Myocyte (in vitro differentiated cells): ENCODE results near the gene CXCL16. TPM values are rescaled to one million over a fixed set of nuclear protein-coding genes. Genes with fewer than 3 reads are reported as not detected.
"Not testable (repeated sequence)": the region's sequence is repeated elsewhere in the genome, so short reads cannot be mapped to it uniquely, and the experiment has no call there.

Experiments used
- DNase-seq: peaks from one replicate; pipeline ENCODE4 v3.0.0-alpha.2; 2012; ENCODE audit warnings: low read depth
- total RNA-seq: library from RNA; depleted of rRNA; stranded (reverse); fragments of >200 nt; gene quantifications from 2 replicates; pipeline ENCODE4 v1.2.3, GENCODE V29; 2014

CXCL16 gene
- total RNA-seq, 1 donor from 2014 or later, result 1.1 TPM

DNA sequence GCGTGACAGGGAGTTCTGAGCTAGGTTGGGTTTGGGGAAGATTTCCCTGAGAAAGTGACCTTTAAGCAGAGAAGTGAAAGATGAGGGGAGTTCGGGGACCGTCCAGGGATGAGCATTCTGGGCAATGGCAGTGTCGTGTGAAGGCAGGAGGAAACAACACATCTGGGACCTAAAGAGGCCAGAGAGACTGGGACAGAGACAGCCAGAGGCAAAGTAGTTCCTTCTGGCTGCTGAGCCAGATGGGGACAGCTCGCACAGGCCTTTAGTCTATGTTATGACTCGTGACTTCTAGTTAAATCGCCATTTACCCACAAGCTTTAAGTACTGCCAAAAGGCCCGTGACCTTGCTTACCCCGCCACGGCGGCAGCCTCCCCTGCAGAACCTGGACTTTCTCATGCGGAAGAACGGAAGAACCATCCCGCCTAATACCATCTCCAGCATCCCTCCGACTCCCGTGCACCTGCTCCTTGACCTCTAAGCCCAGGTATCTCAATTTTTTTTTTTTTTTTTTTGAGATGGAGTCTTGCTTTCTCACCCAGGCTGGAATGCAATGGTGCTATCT, 17.0 kb downstream of the CXCL16 start:
- no peak for DNase-seq

DNA sequence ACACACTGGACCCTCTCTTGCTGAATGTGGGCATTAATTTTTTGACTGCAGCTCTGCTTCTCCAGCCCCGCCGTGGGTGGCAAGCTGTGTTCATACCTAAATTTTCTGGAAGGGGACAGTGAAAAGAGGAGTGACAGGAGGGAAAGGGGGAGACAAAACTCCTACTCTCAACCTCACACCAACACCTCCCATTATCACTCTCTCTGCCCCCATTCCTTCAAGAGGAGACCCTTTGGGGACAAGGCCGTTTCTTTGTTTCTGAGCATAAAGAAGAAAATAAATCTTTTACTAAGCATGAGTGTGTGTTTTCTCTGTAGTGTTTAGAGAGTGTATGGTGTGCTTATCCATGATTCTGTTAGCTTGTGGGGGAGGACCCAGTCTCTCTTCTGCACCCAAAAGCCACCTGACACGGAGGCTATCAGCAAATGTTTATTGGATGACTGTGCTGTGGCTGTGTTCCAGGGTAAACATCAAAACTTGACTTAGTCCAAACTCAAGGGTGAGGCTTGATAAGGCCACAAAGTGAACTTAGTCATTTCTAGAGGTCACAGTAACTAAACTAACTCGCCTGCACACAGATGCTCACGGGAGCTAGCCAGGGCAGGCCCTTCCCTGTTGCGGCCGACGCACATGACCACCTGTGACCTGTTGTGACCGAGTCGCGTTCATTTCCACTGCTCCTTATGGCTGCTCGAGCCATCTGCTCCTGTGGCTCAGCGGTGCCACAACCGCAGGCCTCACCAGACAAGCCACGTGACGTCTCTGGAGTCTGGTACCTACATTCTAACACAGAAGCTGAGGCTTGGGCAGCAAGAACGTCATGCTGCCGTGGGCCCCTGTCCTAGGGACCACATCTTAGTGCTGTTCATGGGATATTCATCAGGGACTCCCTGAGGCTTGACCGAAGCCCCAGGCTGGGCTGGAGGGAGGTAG, 18.3 kb downstream of the CXCL16 start:
- DNase-seq, result peak; percentile 80

DNA sequence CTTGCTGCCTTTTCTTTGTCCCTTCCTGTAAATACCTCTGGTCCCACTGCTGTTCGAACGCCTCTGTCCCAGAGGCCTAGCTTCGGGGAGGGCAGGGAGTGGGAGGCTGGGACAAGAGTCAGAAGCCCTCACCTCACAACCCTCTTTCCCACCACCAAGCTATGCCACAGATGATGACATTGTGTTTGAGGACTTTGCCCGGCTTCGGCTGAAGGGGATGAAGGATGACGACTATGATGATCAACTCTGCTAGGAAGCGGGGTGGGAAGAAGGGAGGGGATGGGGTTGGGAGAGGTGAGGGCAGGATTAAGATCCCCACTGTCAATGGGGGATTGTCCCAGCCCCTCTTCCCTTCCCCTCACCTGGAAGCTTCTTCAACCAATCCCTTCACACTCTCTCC, 18.9 kb downstream of the CXCL16 start:
- DNase-seq, result no peak

DNA sequence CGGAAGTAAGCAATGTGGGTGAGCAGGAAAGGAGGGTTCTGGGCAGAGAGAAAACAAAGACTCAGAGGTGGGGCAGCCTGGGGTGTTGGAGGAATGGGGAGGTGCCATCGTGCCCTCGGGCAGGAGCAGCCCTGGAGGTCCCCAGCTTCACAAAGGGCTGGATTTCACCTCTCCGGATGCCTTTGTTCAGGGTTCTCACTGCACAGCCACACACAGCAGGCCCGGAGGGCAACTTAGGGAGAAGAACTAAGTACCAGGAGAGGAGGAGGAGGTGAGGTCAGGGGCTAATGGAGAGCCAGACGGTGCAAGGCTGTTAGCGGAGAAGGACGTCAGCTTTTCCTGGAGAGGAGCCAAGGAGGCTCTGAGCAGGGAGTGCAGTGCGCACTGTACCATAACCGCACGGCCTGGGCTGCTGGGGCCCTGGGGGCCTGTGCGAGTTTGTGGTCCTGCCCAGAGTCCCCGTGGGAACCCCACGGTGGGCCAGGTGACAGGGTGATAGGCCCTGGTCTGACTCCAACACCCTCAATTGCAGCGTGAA, 20.0 kb downstream of the CXCL16 start:
- DNase-seq, result no peak

- no peak for DNase-seq
Measured at GRCh38 chr17:4719146-4719545, 20.6 kb downstream of the CXCL16 start.

DNA sequence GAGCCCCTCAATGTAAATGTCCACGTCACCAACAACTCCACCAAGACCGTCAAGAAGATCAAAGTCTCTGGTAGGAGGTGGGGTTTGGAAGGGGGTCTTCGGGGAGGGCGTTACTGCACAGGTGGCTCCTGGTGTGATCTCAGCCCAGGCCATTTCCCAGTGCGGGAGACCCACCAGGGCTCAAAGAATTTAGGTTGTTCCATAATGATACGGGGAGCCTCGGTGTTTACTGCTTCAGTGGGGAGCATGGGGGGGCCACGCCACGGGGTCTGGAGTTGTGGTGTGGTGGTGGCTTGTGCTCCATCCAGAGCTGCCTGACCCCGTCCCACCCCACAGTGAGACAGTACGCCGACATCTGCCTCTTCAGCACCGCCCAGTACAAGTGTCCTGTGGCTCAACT, 21.5 kb downstream of the CXCL16 start:
- no peak for DNase-seq

GRCh38 chr17:4717791-4718190, 21.9 kb downstream of the CXCL16 start:
- no peak for DNase-seq

DNA sequence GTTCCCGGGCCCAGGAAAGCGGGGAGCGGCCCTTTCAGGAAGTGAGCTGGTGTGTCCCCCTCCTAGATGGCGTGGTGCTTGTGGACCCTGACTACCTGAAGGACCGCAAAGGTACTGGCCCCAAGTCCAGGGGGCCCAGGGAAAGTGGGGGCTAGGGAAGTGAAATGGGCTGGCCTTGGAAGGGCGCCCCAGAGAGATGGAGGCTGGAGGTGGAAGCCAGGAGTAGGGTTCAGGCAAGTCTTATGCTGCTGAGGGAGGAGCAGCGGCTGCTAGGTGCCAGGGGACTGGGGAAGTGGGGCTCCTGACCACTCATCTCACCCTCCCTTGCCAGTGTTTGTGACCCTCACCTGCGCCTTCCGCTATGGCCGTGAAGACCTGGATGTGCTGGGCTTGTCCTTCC, 23.6 kb downstream of the CXCL16 start:
- DNase-seq, result no peak

DNA sequence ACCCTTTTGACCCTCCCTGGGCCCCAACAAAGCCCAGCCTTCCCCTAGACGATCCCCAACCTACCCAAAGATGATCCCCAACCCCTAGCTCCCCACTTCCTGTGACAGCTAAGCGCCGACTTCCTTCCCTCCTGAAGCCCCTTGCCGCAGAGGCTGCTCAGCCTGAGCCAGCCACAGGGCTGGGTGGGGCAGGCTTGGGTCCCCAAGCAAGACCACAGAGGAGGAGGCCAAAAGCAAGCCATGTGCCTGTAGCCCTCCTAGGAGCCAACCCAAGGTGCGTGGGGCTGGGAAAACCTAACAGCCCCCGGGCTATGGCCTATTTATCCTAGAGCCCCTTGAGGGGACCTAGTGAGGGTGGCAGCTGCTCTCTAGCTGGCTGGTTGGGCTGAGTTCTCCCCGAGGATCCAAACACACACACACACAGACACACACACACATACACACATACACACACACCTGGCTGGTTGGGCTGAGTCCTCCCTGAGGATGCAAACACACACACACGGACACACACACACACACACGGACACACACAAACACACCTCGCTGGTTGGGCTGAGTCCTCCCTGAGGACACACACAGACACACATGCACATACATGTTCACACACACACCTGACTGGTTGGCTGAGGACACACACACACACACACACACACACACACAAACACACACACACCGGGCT, 24.5 kb downstream of the CXCL16 start:
- DNase-seq, result no peak

GRCh38 chr17:4714340-4715062, 25.2 kb downstream of the CXCL16 start:
- not testable (repeated sequence) for DNase-seq

DNA sequence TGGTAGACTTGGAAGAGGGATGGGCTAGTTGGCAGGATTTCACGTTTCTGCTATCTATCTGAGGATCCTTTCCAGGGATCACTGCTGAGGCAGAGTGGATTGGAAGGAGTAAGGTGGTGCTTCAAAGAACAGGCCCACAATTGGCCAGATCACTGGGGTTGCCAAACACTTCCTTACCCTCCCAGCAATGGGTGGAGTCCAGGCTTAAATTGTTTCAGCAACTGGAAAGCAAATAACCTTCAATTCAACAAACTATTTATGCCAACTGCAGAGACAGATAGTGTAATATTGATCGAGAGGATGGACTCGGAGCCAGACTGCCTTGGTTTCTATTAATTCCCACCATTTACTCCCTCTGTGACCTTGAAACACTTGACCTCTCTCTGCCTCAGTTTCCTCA, 27.2 kb downstream of the CXCL16 start:
- DNase-seq, result no peak

- DNase-seq, result peak; percentile 75
Measured at GRCh38 chr17:4711661-4712181, 28.0 kb downstream of the CXCL16 start.

DNA sequence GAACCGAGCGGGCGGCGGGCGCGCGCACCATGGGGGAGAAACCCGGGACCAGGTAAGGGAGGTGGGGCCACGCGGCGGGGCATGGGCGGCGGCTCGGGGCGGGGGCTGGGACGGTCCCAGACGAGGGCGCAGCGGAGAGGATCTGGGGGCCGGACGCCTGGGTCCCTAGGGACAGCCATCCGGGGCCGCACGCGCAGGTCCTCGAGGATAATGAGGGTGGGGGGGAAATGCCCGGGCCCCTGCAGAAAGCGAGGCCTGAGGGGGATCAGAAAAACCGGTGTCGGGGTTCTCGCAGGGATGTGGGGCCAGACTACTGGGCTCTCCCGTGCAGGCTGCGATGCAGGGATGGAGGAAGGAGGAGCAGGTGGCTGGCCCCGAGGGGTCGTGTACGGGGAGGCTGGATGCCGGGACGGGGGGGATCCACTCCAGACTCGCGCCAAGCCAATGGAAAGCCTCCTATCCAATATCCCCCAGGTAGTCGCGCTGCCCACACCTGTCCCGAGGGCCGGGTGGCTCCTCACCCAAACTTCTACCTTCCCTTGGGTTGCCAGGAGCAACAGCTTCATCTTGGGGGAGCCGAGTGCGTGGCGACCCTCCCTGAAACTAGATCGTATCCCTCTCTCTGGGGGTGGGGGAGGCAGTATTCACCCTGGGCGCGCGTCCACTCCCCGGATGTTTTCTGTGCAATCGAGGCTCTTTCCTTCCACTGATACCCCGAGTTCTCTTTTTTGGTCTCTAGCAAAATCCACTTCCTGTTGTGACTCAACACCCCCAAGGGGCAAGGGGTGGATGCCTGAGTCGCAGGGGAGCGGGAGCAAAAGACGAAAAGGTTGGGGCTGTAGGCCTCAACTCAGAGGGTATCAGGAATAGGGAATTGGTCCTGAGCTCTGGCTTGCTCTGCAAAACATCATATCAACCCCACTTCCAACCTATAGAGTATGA, 28.8 kb downstream of the CXCL16 start:
- no peak for DNase-seq

GRCh38 chr17:4709794-4710692, 29.7 kb downstream of the CXCL16 start, which contains the start of gene ARRB2:
TSS of gene ARRB2 (plus strand) at chr17:4710632. CDS start at chr17:4710722, 90 bp downstream.
- peak; percentile 98 for DNase-seq

DNA sequence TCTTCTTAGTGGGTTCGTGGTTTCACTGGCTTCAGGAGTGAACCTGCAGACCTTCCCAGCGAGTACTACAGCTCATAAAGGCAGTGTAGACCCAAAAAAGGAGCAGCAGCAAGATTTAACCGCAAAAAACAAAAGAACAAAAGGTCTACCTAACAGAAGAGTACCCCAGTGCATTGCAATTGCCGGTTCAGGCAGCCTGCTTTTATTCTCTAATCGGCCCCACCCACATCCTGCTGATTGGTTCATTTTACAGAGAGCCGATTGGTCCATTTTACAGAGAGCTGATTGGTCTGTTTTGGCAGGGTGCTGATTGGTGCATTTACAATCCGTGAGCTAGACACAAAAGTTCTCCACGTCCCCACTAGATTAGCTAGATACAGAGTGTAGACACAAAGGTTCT, 31.3 kb downstream of the CXCL16 start:
- DNase-seq, result no peak

- peak; percentile 26 for DNase-seq
Measured at GRCh38 chr17:4706121-4706520, 33.6 kb downstream of the CXCL16 start.

DNA sequence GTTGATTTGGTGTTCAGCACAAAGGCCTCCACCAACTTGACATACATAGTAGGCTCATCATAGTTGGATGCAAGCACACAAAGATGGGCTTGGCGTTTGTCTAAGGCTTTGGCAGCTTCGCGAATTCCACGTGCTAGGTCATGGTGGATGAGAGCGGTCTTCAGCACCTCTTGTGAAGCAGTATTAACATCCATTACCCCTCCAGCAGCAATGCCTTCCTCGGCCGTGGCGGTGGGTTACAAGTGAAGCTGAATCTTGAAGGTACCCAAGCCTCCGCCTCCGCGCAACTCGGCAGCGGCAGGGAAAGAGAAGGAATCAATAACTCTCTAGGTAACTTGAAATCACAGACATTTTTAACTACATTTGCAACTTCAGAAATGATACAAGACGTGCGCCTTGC, 34.7 kb downstream of the CXCL16 start:
- DNase-seq, result no peak

DNA sequence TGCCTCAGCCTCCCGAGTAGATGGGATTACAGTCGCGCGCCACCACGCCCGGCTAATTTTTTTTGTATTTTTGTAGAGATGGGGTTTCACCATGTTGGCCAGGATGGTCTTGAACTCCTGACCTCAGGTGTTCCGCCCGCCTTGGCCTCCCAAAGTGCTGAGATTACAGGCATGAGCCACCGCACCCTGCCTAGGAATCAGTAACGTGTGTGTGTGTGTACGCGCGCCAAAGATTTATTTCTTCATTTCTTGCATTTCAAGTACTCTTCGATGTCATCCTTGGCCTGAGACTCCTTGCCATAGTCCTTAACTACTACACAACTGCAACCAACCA, 35.2 kb downstream of the CXCL16 start:
- DNase-seq, result not testable (repeated sequence)

- no peak for DNase-seq
Measured at GRCh38 chr17:4703330-4703691, 36.4 kb downstream of the CXCL16 start.
